OCI-LY3 (cell line): ENCODE measurements around the gene NCOA1.

Experiments
- EZH2phosphoT487 ChIP-seq: fragments of 200-600 bp; shearing (Covaris generic); IDR thresholded peaks from 2 replicates; pipeline ENCODE4 v1.6.1; 2018; ENCODE audit warnings: antibody characterized with exemption, mixed run types, low read depth
- TF ChIP-seq, protein P1 (sequence below): fragments of 200-600, 300-600 bp; sonication (generic); IDR thresholded peaks from 2 replicates; pipeline ENCODE4 v1.5.1; 2014; ENCODE audit warnings: antibody characterized with exemption, low read length, low read depth

DNA sequence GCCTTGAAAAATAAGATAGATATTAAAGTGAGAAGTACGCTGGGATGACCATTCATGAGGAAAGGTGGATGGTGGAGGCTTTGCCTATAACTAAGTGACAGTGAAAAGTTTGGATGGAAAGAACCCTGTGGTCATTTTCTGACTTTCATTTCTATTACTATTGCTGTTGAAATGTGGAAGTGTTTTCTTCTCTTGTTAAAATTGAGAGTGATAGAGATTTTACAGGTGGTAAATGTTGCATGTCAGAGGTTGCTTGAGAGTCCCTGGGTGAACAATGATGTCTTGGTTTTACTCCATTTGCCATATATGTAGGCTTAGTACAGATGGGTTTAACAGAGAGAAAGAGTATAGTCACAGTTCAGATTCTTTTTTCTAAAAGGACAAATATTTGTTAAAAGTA, 18.4 kb downstream of the NCOA1 start:
- TF ChIP-seq, protein P1, sequence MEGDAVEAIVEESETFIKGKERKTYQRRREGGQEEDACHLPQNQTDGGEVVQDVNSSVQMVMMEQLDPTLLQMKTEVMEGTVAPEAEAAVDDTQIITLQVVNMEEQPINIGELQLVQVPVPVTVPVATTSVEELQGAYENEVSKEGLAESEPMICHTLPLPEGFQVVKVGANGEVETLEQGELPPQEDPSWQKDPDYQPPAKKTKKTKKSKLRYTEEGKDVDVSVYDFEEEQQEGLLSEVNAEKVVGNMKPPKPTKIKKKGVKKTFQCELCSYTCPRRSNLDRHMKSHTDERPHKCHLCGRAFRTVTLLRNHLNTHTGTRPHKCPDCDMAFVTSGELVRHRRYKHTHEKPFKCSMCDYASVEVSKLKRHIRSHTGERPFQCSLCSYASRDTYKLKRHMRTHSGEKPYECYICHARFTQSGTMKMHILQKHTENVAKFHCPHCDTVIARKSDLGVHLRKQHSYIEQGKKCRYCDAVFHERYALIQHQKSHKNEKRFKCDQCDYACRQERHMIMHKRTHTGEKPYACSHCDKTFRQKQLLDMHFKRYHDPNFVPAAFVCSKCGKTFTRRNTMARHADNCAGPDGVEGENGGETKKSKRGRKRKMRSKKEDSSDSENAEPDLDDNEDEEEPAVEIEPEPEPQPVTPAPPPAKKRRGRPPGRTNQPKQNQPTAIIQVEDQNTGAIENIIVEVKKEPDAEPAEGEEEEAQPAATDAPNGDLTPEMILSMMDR = no peak
- no peak for TF ChIP-seq EZH2phosphoT487
